BLaER1 (cell line): ENCODE results near the gene RNMT.

ENCODE experiments used
- H3K27ac ChIP-seq: shearing (Covaris generic); formaldehyde crosslinking; 2 replicates; pipeline ENCODE4 v1.8.1; 2022
- H3K27me3 ChIP-seq: shearing (Covaris generic); formaldehyde crosslinking; 2 replicates; pipeline ENCODE4 v1.8.1; 2022
- H3K36me3 ChIP-seq: shearing (Covaris generic); formaldehyde crosslinking; 2 replicates; pipeline ENCODE4 v1.8.1; 2022
- H3K4me1 ChIP-seq: shearing (Covaris generic); formaldehyde crosslinking; 2 replicates; pipeline ENCODE4 v1.8.1; 2022
- H3K4me2 ChIP-seq: shearing (Covaris generic); formaldehyde crosslinking; 2 replicates; pipeline ENCODE4 v1.8.1; 2022
- H3K4me3 ChIP-seq: shearing (Covaris generic); formaldehyde crosslinking; 2 replicates; pipeline ENCODE4 v1.8.1; 2022
- H3K9ac ChIP-seq: shearing (Covaris generic); formaldehyde crosslinking; 2 replicates; pipeline ENCODE4 v1.8.1; 2022
- H3K9me3 ChIP-seq: shearing (Covaris generic); formaldehyde crosslinking; 2 replicates; pipeline ENCODE4 v1.8.1; 2022
- H4K20me1 ChIP-seq: shearing (Covaris generic); formaldehyde crosslinking; 2 replicates; pipeline ENCODE4 v1.8.1; 2022
- Cebpa-rat ChIP-seq: shearing (Covaris generic); IDR thresholded peaks from 2 replicates; pipeline ENCODE4 v1.8.1; 2022

RNMT gene

GRCh38 chr18:13809531-13810255 is 83.2 kb downstream of the RNMT start:
- H3K4me1 ChIP-seq, result no peaks in the 10 kb centered on the region
- no peaks in the 10 kb centered on the region for H4K20me1 ChIP-seq
- TF ChIP-seq Cebpa-rat, result no peak
- H3K36me3 ChIP-seq, result no peaks in the 10 kb centered on the region
- no peak overlapping the region for H3K4me3 ChIP-seq
- H3K4me2 ChIP-seq, result no peak overlapping the region
- no peaks in the 10 kb centered on the region for H3K9me3 ChIP-seq
- no peaks in the 10 kb centered on the region for H3K27me3 ChIP-seq
- no peak overlapping the region for H3K9ac ChIP-seq
- no peak overlapping the region for H3K27ac ChIP-seq

GRCh38 chr18:13810950-13811485 is 84.5 kb downstream of the RNMT start:
- no peaks in the 10 kb centered on the region for H3K9me3 ChIP-seq
- TF ChIP-seq Cebpa-rat, result no peak
- no peak overlapping the region for H3K9ac ChIP-seq
- H4K20me1 ChIP-seq, result no peaks in the 10 kb centered on the region
- no peaks in the 10 kb centered on the region for H3K4me1 ChIP-seq
- H3K4me3 ChIP-seq, result no peak overlapping the region
- no peak overlapping the region for H3K27ac ChIP-seq
- no peak overlapping the region for H3K4me2 ChIP-seq
- H3K36me3 ChIP-seq, result no peaks in the 10 kb centered on the region
- no peaks in the 10 kb centered on the region for H3K27me3 ChIP-seq

GRCh38 chr18:13811993-13812392 is 85.5 kb downstream of the RNMT start:
- H3K4me3 ChIP-seq, result no peak overlapping the region
- H4K20me1 ChIP-seq, result no peaks in the 10 kb centered on the region
- no peaks in the 10 kb centered on the region for H3K36me3 ChIP-seq
- H3K27ac ChIP-seq, result no peak overlapping the region
- H3K27me3 ChIP-seq, result no peaks in the 10 kb centered on the region
- TF ChIP-seq Cebpa-rat, result no peak
- no peak overlapping the region for H3K9ac ChIP-seq
- H3K9me3 ChIP-seq, result no peaks in the 10 kb centered on the region
- H3K4me2 ChIP-seq, result no peak overlapping the region
- no peaks in the 10 kb centered on the region for H3K4me1 ChIP-seq

GRCh38 chr18:13813271-13813849 is 86.9 kb downstream of the RNMT start:
- TF ChIP-seq Cebpa-rat, result no peak
- Histone ChIP-seq H4K20me1 (no peaks in the 10 kb centered on the region), H3K4me3 (no peak overlapping the region), H3K27ac (no peak overlapping the region), H3K36me3 (no peaks in the 10 kb centered on the region), H3K9ac (no peak overlapping the region), H3K9me3 (no peaks in the 10 kb centered on the region), H3K27me3 (no peaks in the 10 kb centered on the region), H3K4me2 (no peak overlapping the region), H3K4me1 (no peaks in the 10 kb centered on the region)
